NOMO-1 treated with dmso at 0.1 percent for 144 hours (cell line): ENCODE data around the gene UST.
"Not testable (repeated sequence)": the region's sequence is repeated elsewhere in the genome, so short reads cannot be mapped to it uniquely, and the experiment has no call there.

Source experiments
- DNase-seq: peaks from one replicate; lab custom pipeline; 2025; ENCODE audit not compliant: unreplicated experiment; lab: John Stamatoyannopoulos, UW

The UST gene

GRCh38 chr6:148891405-148891783, 144.6 kb downstream of the UST start:
- no peak for DNase-seq

GRCh38 chr6:148892247-148892646, 145.4 kb downstream of the UST start:
- DNase-seq = no peak

- no peak for DNase-seq
Observed at GRCh38 chr6:148893073-148893472, 146.2 kb downstream of the UST start.

GRCh38 chr6:148893481-148893880, 146.7 kb downstream of the UST start:
- DNase-seq = no peak

GRCh38 chr6:148898376-148899014, 151.7 kb downstream of the UST start:
- no peak for DNase-seq

GRCh38 chr6:148904896-148905870, 158.4 kb downstream of the UST start:
- DNase-seq = no peak

- no peak for DNase-seq
Observed at GRCh38 chr6:148905901-148906300, 159.1 kb downstream of the UST start.

GRCh38 chr6:148906386-148906785, 159.6 kb downstream of the UST start:
- no peak for DNase-seq

- DNase-seq = no peak
Observed at GRCh38 chr6:148907573-148907972, 160.7 kb downstream of the UST start.

- DNase-seq = no peak
Observed at GRCh38 chr6:148912252-148912651, 165.4 kb downstream of the UST start.

- DNase-seq = no peak
Observed at GRCh38 chr6:148915810-148916209, 169.0 kb downstream of the UST start.

- not testable (repeated sequence) for DNase-seq
Observed at GRCh38 chr6:148916485-148916884, 169.7 kb downstream of the UST start.

GRCh38 chr6:148924226-148925012, 177.6 kb downstream of the UST start:
- DNase-seq = no peak

- no peak for DNase-seq
Observed at GRCh38 chr6:148925701-148926100, 178.9 kb downstream of the UST start.

GRCh38 chr6:148926478-148926877, 179.6 kb downstream of the UST start:
- DNase-seq = no peak

- no peak for DNase-seq
Observed at GRCh38 chr6:148927586-148927985, 180.8 kb downstream of the UST start.

- no peak for DNase-seq
Observed at GRCh38 chr6:148928811-148929210, 182.0 kb downstream of the UST start.

- no peak for DNase-seq
Observed at GRCh38 chr6:148932208-148932607, 185.4 kb downstream of the UST start.

- no peak for DNase-seq
Observed at GRCh38 chr6:148932731-148933130, 185.9 kb downstream of the UST start.

- DNase-seq = no peak
Observed at GRCh38 chr6:148934539-148934938, 187.7 kb downstream of the UST start.

GRCh38 chr6:148934961-148935360, 188.1 kb downstream of the UST start:
- no peak for DNase-seq
